Keratinocyte (primary cell): ENCODE results near the gene ZNF648. TPM values are rescaled to one million over a fixed set of nuclear protein-coding genes. Genes with fewer than 3 reads are reported as not detected.
"Not testable (repeated sequence)": the region's sequence is repeated elsewhere in the genome, so short reads cannot be mapped to it uniquely, and the experiment has no call there.

ENCODE experiments used
- DNase-seq: peaks from one replicate; pipeline ENCODE4 v3.0.0-alpha.2; 2011; ENCODE audit warnings: low read depth, missing footprints, low spot score
- FAIRE-seq: peaks from 2 replicates; lab custom pipeline; 2011; peaks lifted over from hg19 to GRCh38; lab: Jason Lieb, UNC
- H2AFZ ChIP-seq: 2 replicates; pipeline ENCODE4 v1.6.0; 2012; ENCODE audit warnings: low read length, control low read depth, inconsistent platforms; ENCODE audit not compliant: control insufficient read depth
- H3K27ac ChIP-seq: 2 replicates; pipeline ENCODE4 v1.5.1; 2011; ENCODE audit warnings: low read length; ENCODE audit not compliant: control insufficient read depth, insufficient read depth
- H3K27me3 ChIP-seq: 3 replicates; pipeline ENCODE4 v1.6.0; 2011; ENCODE audit warnings: low read length; ENCODE audit not compliant: control insufficient read depth, insufficient read depth; ENCODE audit errors: extremely low read depth
- H3K36me3 ChIP-seq, 2 experiments: 2 replicates in 1 of 2; 3 replicates in 1 of 2; pipeline ENCODE4 v1.5.1; 2011; ENCODE audit warnings: low read length in 2 of 2, mild to moderate bottlenecking in 1 of 2; ENCODE audit not compliant: control insufficient read depth in 2 of 2, insufficient read depth in 2 of 2; ENCODE audit errors: extremely low read depth in 1 of 2
- H3K4me1 ChIP-seq: 3 replicates; pipeline ENCODE4 v1.5.1; 2011; ENCODE audit warnings: low read length; ENCODE audit not compliant: control insufficient read depth, insufficient read depth; ENCODE audit errors: extremely low read depth
- H3K4me2 ChIP-seq: 3 replicates; pipeline ENCODE4 v1.6.0; 2011; ENCODE audit warnings: low read depth, low read length; ENCODE audit not compliant: control insufficient read depth, insufficient read depth; ENCODE audit errors: extremely low read depth
- H3K4me3 ChIP-seq, 3 experiments: fragments of 200-600 bp in 1 of 3; sonication (generic) in 1 of 3; 2 replicates in 2 of 3; 3 replicates in 1 of 3; pipeline ENCODE4 v1.5.1; 2011 to 2016; ENCODE audit warnings: low read length in 3 of 3, mild to moderate bottlenecking in 3 of 3, control low read depth in 2 of 3, inconsistent platforms in 1 of 3, low read depth in 1 of 3, mixed read lengths in 1 of 3, mixed run types in 1 of 3, moderate library complexity in 1 of 3; ENCODE audit not compliant: control insufficient read depth in 2 of 3, insufficient read depth in 2 of 3; ENCODE audit errors: extremely low read depth in 1 of 3
- H3K79me2 ChIP-seq: 2 replicates; pipeline ENCODE4 v1.6.0; 2012; ENCODE audit warnings: low read length; ENCODE audit not compliant: control insufficient read depth, insufficient read depth
- H3K9ac ChIP-seq: 3 replicates; pipeline ENCODE4 v1.6.0; 2011; ENCODE audit warnings: low read length; ENCODE audit not compliant: control insufficient read depth, insufficient read depth; ENCODE audit errors: extremely low read depth
- H3K9me1 ChIP-seq: 3 replicates; pipeline ENCODE4 v1.6.0; 2011; ENCODE audit warnings: low read length; ENCODE audit not compliant: control insufficient read depth, insufficient read depth; ENCODE audit errors: extremely low read depth
- H3K9me3 ChIP-seq: 2 replicates; pipeline ENCODE4 v1.5.1; 2012; ENCODE audit warnings: low read depth, low read length; ENCODE audit not compliant: control insufficient read depth
- H4K20me1 ChIP-seq: 3 replicates; pipeline ENCODE4 v1.6.0; 2011; ENCODE audit warnings: low read length; ENCODE audit not compliant: control insufficient read depth, insufficient read depth; ENCODE audit errors: extremely low read depth
- CTCF ChIP-seq, 3 experiments: IDR thresholded peaks in 1 of 3; conservative IDR thresholded peaks in 1 of 3; optimal IDR thresholded peaks in 1 of 3; 2 replicates in 2 of 3; 3 replicates in 1 of 3; pipeline versions ENCODE3 to v1.5.1; 2011; ENCODE audit warnings: low read length in 3 of 3, mild to moderate bottlenecking in 3 of 3, moderate library complexity in 2 of 3, control low read depth in 1 of 3, inconsistent platforms in 1 of 3; ENCODE audit not compliant: insufficient read depth in 2 of 3; ENCODE audit errors: extremely low read depth in 1 of 3
- EZH2 ChIP-seq: IDR thresholded peaks from one replicate; pipeline ENCODE4 v1.6.1; 2012; ENCODE audit warnings: inconsistent platforms, mild to moderate bottlenecking, low read length, moderate library complexity
- dilution Hi-C: fragments of 300-500 bp; cut with MboI; formaldehyde crosslinking; loops from one replicate; pipeline ENCODE4 v1.7.0; 2020; ENCODE audit warnings: low sequenced_read_pairs; ENCODE audit not compliant: extremely low pct_ligation_motif_present
- polyA plus RNA-seq, 5 experiments: library from polyadenylated mRNA; depleted of rRNA in 3 of 5; stranded (reverse) in 3 of 5; stranded (forward) in 1 of 5; unstranded in 1 of 5; fragments of >200 nt; gene quantifications; 1 replicate in 1 of 5; 2 replicates in 3 of 5; 3 replicates in 1 of 5; pipeline versions ENCODE4 v1.2.1 to v1.2.3, GENCODE V29; 2011 to 2012; ENCODE audit warnings: missing spikeins in 2 of 5, low read depth in 1 of 5, low replicate concordance in 1 of 5

Gene ZNF648
- polyA plus RNA-seq, 1 donor (not counting 4 experiments of a cell fraction or from before 2014, with no cell fraction given), result not detected

- Histone ChIP-seq H3K4me3 (no peak overlapping the region), H3K79me2 (no peaks in the 10 kb centered on the region), H3K9me3 (no peaks in the 10 kb centered on the region), H3K36me3 (no peaks in the 10 kb centered on the region), H3K27me3 (no peaks in the 10 kb centered on the region), H3K4me1 (no peaks in the 10 kb centered on the region), H2AFZ (no peak overlapping the region), H3K9ac (no peak overlapping the region), H3K9me1 (no peaks in the 10 kb centered on the region), H3K27ac (no peak overlapping the region), H3K4me2 (no peak overlapping the region), H4K20me1 (no peaks in the 10 kb centered on the region)
- no peak for TF ChIP-seq CTCF (optimal IDR thresholded peaks at IDR 0.05 in 1 of 3, IDR thresholded peaks at IDR 0.05 in 1 of 3, conservative IDR thresholded peaks at IDR 0.05 in 1 of 3; ENCODE audit: extremely low read depth in 1 of 3, insufficient read depth in 2 of 3, low read length in 3 of 3)
- TF ChIP-seq EZH2, result no peak
- FAIRE-seq, result no peak
- dilution Hi-C loops, result no loop called here
- no peak for DNase-seq
Measured at GRCh38 chr1:182046763-182047162, 14.7 kb downstream of the ZNF648 start.

DNA sequence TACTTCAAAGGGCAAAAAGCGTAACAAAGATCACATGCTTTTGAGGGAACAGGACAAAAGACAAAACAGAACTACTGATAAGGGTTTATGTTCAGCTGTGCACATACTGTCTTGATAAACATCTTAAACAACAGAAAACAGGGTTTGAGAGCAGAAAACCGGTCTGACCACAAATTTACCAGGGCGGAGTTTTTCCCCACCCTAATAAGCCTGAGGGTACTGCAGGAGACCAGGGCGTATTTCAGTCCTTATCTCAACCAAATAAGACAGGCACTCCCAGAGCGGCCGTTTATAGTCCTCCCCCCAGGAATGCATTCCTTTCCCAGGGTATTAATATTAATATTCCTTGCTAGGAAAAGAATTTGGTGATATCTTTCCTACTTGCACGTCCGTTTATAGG is 16.0 kb downstream of the ZNF648 start:
- H3K36me3 ChIP-seq, H3K79me2 ChIP-seq, dilution Hi-C loops, H3K4me3 ChIP-seq, H3K4me2 ChIP-seq, H3K9me3 ChIP-seq, H3K27me3 ChIP-seq, H3K27ac ChIP-seq, H3K9ac ChIP-seq, H2AFZ ChIP-seq, H4K20me1 ChIP-seq, FAIRE-seq, H3K4me1 ChIP-seq, DNase-seq, H3K9me1 ChIP-seq: not testable (repeated sequence)

DNA sequence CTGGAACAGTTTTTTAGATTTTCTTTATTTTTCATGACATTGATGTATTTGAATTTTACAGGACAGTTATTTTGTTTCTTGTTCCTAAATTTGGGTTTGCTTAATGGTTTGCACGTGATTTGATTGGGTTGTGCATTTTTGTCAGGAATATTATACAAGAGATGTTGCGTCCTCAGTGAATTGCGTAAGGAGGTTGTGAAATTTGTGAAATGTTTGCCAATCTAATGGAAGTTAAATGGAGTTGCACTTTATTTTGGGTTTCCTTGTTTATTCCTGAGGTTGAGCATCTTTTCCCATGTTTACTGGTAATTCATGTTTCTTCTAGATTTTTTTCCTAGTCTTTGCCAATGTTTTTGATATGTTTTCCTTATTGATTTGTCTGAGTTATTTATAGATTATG is 19.9 kb downstream of the ZNF648 start:
- no peaks in the 10 kb centered on the region for H3K9me3 ChIP-seq
- dilution Hi-C loops, result no loop called here
- TF ChIP-seq CTCF (optimal IDR thresholded peaks at IDR 0.05 in 1 of 3, IDR thresholded peaks at IDR 0.05 in 1 of 3, conservative IDR thresholded peaks at IDR 0.05 in 1 of 3; ENCODE audit: extremely low read depth in 1 of 3, insufficient read depth in 2 of 3, low read length in 3 of 3) (no peak), EZH2 (no peak)
- H3K36me3 ChIP-seq, result no peaks in the 10 kb centered on the region
- no peak overlapping the region for H3K27ac ChIP-seq
- no peaks in the 10 kb centered on the region for H3K4me1 ChIP-seq
- H3K79me2 ChIP-seq, result no peaks in the 10 kb centered on the region
- H3K9ac ChIP-seq, result no peak overlapping the region
- no peaks in the 10 kb centered on the region for H3K9me1 ChIP-seq
- no peak overlapping the region for H3K4me3 ChIP-seq
- H2AFZ ChIP-seq, result no peak overlapping the region
- H3K27me3 ChIP-seq, result no peaks in the 10 kb centered on the region
- no peak for FAIRE-seq
- no peak for DNase-seq
- no peaks in the 10 kb centered on the region for H4K20me1 ChIP-seq
- H3K4me2 ChIP-seq, result no peak overlapping the region
